Mononuclear cell (primary cell): ENCODE results near the gene MALAT1. TPM values are rescaled to one million over a fixed set of nuclear protein-coding genes. Genes with fewer than 3 reads are reported as not detected.

Experiments
- H3K27me3 ChIP-seq: 2 replicates; pipeline ENCODE4 v1.6.0; 2011; ENCODE audit warnings: low read length, control low read depth; ENCODE audit not compliant: insufficient read depth
- H3K4me1 ChIP-seq: 2 replicates; pipeline ENCODE4 v1.5.1; 2011; ENCODE audit warnings: mild to moderate bottlenecking, low read length, control low read depth; ENCODE audit not compliant: insufficient read depth
- H3K4me3 ChIP-seq: 2 replicates; pipeline ENCODE4 v1.5.1; 2011; ENCODE audit warnings: mild to moderate bottlenecking, low read length, moderate library complexity
- H3K9me3 ChIP-seq: 2 replicates; pipeline ENCODE4 v1.5.1; 2011; ENCODE audit warnings: low read depth, mild to moderate bottlenecking, control low read depth, low read length
- total RNA-seq: library from RNA; depleted of rRNA; stranded (reverse); fragments of >200 nt; gene quantifications from one replicate; pipeline ENCODE4 v1.2.3, GENCODE V29; 2012

MALAT1 gene
- total RNA-seq, 1 donor: 22,943 TPM

DNA sequence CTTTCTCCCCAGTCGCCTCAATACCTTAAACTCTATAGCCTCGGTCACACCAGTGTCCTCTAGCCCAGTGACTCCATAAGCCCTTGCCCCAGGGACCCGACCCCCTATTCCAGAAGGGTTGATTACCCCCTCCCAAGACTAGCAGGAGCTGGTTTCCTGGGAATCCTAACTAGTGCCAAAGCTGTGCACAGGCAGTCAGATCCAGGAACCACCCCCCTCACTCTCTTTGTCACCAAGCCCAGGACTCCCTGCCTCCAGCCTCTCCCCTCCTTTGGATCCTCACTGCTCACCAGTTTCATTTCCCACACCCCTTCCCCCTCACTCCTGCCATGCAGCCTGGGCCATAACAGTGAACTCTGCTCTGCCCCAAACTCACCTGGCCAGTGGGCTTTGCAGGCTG, 49.5 kb downstream of the MALAT1 start:
- H3K4me1 ChIP-seq: peaks cover 53% of the 10 kb centered on the region
- no peaks in the 10 kb centered on the region for H3K9me3 ChIP-seq
- no peak overlapping the region for H3K4me3 ChIP-seq

DNA sequence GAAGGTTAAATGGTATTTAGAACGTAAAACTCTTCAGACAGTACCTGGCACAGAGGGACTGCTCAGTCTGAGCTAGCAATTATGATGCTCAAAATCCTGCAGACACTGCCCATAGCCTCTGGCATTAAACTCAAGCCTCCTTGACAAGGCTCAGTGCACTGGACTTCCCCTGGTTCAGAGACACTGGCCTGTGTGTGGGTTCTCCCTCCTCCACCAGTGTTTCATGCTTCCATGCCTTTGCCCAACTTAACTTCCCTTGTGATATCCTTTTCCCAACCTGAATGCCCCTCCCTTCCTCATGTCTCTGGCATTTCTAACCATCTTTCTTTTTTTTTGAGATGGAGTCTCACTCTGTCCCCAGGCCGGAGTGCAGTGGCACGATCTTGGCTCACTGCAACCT, 50.3 kb downstream of the MALAT1 start:
- Histone ChIP-seq H3K4me1 (peaks cover 60% of the 10 kb centered on the region), H3K4me3 (no peak overlapping the region), H3K9me3 (no peaks in the 10 kb centered on the region), H3K27me3 (no peaks in the 10 kb centered on the region)

More for the DNA sequence above, 49.5 kb downstream of the MALAT1 start:
- no peaks in the 10 kb centered on the region for H3K27me3 ChIP-seq

DNA sequence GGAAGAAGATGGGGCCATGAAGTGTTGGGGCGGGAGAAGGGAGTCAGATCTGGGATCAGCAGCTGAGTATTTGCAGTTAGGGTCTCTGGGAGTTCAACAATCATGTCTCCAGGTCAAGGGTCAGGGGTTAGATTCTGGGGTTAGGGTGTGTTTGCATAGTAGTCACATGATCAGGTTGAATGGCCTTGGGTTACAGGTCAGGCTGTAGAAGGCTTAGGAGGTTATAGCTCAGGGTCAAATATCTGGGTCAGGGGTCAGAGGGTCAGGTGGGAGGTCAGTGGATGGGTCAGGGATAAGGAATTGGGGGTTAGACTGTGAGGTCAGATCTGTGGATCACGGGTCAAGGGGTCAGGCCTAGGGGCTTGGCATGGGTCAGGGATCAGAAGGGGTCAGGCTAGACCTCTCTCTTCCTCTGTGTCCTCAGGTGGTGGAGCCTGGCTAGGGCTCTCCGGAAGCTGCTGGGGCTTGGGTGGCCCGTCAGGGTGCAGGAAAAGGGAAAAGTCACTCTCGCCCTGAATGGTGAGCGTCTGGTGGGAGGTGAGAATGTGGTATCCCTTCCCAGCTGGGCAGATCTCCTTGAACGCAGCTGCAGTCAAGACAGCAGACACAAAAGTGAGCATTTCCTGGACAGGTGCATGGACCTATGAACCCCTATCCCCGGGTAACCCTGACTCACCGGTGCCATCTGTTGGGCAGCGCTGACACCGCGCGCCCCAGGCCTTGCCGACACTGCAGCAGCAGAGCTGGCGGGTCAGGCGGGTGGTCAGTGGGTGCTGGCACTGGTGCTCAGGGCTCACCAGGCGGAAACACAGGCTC, 52.9 kb downstream of the MALAT1 start:
- Histone ChIP-seq H3K4me1 (peaks cover 72% of the 10 kb centered on the region), H3K4me3 (no peak overlapping the region), H3K9me3 (no peaks in the 10 kb centered on the region), H3K27me3 (no peaks in the 10 kb centered on the region)

DNA sequence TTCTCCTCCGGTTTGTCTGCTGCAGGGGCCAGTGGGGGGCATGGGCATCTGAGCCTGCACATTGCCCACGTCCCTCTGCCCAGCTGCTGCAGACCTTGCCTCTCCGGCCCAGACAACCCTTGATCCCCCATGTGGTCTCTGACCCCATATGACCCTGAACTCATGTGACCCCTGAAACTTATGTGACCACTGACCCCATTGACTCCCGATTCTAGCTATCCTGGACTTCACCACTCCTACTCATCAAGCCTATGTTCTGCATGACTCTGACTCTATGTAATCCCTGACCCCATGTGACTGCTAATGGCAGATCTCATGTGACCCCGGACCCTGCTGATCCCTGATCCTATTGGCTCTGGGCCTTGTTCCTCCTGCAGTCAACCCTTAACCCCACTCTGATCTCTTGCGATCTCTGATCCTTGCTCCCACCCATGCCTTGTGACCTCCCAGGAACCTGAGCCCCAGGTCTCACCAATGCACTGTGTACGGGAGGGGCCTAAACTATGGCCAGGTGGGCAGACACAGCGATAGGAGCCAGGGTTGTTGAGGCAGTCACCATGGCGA, 53.6 kb downstream of the MALAT1 start:
- Histone ChIP-seq H3K4me1 (peaks cover 69% of the 10 kb centered on the region), H3K4me3 (no peak overlapping the region), H3K9me3 (no peaks in the 10 kb centered on the region), H3K27me3 (no peaks in the 10 kb centered on the region)

DNA sequence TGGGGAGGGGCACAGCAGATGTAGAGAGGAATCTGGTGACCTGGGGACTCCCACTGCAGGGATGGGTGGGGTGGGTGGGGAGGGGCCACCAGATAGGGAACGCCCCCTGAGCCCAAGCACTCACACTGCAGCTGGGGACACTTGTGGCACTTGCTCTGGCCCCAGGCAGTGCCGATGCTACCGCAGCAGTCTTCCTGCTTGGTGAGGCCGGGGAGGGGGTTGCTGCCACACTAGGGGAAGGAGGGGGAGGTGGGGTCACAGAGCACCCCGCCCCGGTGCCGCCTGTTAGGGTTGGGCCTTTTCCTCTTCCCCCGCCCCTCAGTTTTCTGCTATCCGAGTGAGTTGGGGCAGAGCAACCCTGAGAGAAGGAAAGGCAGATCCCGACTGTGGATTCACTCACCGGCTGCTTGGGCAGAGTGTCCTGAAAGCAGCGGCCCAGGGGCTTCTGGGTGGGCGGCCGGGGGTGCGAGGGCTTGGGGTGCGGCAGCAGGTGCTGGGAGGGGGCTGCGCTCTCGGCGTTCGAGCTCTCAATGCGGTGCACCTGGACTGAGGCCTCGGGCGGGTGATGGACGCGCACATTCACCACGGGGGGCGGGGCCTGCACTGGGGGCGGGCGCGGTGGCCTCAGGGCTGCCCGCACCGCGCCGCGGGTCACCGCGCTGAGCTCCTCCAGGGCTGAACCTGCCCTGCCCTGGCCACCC, 54.6 kb downstream of the MALAT1 start:
- Histone ChIP-seq H3K27me3 (no peaks in the 10 kb centered on the region), H3K4me3 (no peak overlapping the region), H3K9me3 (no peaks in the 10 kb centered on the region), H3K4me1 (peaks cover 59% of the 10 kb centered on the region)

DNA sequence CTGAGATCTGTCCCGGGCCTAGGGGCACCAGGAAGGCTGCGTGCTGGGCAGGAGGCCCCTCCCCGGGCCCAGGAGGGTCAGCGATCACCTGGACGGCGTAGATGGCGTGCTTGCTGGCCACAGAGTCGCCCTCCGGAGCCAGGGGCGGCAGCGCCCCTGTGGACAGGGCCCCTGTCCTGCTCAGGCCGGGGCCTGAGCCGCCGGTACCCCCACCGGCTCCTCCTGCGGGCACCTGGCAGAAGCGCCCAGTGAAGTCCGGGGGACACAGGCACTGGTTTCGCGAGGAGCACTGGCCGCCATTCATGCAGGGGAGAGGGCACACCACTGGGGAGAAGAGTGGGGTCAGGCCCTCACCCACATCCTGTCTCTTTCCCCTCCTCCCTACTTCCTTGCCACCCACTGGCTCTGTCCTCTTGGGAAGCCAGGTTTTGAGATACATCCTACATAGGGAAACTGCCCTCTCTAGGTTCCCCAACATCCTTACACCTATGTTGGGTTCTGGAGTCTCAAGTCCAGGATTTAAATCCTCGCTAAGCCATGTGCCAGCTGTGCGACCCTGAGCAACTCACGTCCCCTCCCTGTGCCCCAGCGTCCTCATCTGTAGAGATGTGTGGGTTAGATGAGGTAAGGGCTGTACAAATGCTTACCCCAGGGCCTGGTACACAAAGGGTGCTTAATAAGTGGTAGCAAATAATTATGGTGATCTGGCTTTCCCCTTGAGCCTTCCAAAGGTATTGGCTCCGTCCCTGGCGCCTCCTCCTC, 55.4 kb downstream of the MALAT1 start:
- Histone ChIP-seq H3K4me1 (peaks cover 60% of the 10 kb centered on the region), H3K9me3 (no peaks in the 10 kb centered on the region), H3K4me3 (no peak overlapping the region), H3K27me3 (no peaks in the 10 kb centered on the region)

DNA sequence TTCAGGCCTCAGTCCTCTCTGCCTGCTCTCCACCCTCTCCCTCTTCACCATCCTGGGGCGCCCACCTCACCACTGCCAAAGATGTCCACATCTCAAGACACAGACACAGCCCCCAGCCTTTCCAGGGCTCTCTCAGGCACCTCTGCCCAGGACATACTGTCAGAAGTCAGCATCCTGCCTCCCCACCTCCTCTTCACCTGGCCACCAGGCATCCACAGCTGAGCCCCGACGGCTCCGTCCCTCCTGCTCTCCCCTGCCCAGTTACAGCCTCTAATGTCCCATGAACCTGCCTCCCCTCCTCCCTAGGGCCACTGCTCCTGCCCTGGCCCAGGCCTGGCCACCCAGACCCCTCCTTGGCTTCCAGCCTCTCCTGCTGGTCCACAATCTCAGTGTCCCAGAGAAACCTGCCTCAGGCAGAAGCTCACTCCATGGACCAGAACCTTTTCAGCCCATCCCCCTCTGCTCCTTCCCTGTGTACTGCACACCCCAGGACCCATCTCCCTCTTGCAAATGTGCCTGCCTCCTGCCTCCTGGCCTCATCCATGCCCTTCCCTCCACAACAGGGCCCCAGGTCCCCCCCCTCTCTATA, 56.1 kb downstream of the MALAT1 start:
- no peak overlapping the region for H3K4me3 ChIP-seq
- peaks cover 64% of the 10 kb centered on the region for H3K4me1 ChIP-seq
- H3K27me3 ChIP-seq: no peaks in the 10 kb centered on the region
- H3K9me3 ChIP-seq: no peaks in the 10 kb centered on the region

DNA sequence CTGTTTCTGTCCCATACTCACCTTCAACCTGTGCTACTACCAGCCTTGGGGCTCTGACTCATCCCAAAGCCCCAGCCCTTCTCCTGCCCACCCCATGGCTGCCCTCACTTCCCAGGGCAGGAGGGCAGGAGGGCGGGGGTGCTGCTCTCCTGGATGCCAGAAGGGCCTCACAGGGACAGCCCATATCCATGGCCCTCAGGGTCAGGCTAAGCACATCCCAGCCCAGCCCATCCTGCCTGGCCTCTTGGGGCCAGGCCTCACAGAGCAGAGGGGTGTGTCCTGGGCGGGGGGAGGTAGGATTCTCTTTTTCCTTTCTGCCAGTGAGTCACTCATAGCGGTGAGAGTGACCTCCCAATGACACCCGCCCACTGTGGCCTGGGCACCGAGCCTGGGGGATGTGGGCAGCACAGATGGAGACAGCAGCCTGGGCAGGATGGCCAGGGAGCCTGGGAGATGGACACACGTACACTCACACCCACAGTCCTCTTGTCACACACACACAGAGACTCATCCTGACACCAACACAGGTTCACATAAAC, 56.9 kb downstream of the MALAT1 start:
- Histone ChIP-seq H3K27me3 (no peaks in the 10 kb centered on the region), H3K9me3 (no peaks in the 10 kb centered on the region), H3K4me3 (no peak overlapping the region), H3K4me1 (peaks cover 64% of the 10 kb centered on the region)

Other genes starting within 250 kb of the MALAT1 start
- gene POLA2, start 237.1 kb upstream of the MALAT1 start, total RNA-seq: 12.2 TPM
- gene CDC42EP2, start 184.2 kb upstream of the MALAT1 start, total RNA-seq: not detected
- gene DPF2, start 165.2 kb upstream of the MALAT1 start, total RNA-seq: 39.6 TPM
- 0.42 TPM for gene TIGD3, start 144.3 kb upstream of the MALAT1 start, total RNA-seq
- 12.6 TPM for gene SLC25A45, start 116.4 kb upstream of the MALAT1 start, total RNA-seq
- gene FRMD8, start 112.4 kb upstream of the MALAT1 start, total RNA-seq: 23.1 TPM
- 198 TPM for gene NEAT1, start 76.2 kb upstream of the MALAT1 start, total RNA-seq
- gene SCYL1, start 26.0 kb downstream of the MALAT1 start, total RNA-seq: 36.4 TPM
- 25.6 TPM for gene LTBP3, start 59.3 kb downstream of the MALAT1 start, total RNA-seq
- gene ZNRD2, start 71.4 kb downstream of the MALAT1 start, total RNA-seq: 16.8 TPM
- 18.1 TPM for gene FAM89B, start 73.5 kb downstream of the MALAT1 start, total RNA-seq
- gene EHBP1L1, start 77.0 kb downstream of the MALAT1 start, total RNA-seq: 79.1 TPM
- 1.7 TPM for gene KCNK7, start 96.8 kb downstream of the MALAT1 start, total RNA-seq
- 41.1 TPM for gene MAP3K11, start 115.2 kb downstream of the MALAT1 start, total RNA-seq
- 15.0 TPM for gene PCNX3, start 116.7 kb downstream of the MALAT1 start, total RNA-seq
- 75.2 TPM for gene SIPA1, start 139.1 kb downstream of the MALAT1 start, total RNA-seq
- 107 TPM for gene RELA, start 163.9 kb downstream of the MALAT1 start, total RNA-seq
- gene KAT5, start 213.2 kb downstream of the MALAT1 start, total RNA-seq: 38.0 TPM
- gene RNASEH2C, start 221.8 kb downstream of the MALAT1 start, total RNA-seq: 26.4 TPM